GM21381 (cell line): ENCODE measurements around the gene CPB1.

Source experiments
- ATAC-seq: cut with Tn5 transposase; IDR thresholded peaks from one replicate; pipeline ENCODE4 v1.9.1; 2021; ENCODE audit warnings: mild to moderate bottlenecking, moderate library complexity; ENCODE audit not compliant: unreplicated experiment

CPB1 gene

GRCh38 chr3:148828136-148828690 lies 602 bp downstream of the CPB1 start:
- ATAC-seq: no peak

- no peak for ATAC-seq
Measured at GRCh38 chr3:148829926-148830325, 2.3 kb downstream of the CPB1 start.

- ATAC-seq: no peak
Measured at GRCh38 chr3:148833223-148833622, 5.6 kb downstream of the CPB1 start.

GRCh38 chr3:148839805-148840204 lies 12.2 kb downstream of the CPB1 start:
- ATAC-seq: peak; percentile 64

- ATAC-seq: no peak
Measured at GRCh38 chr3:148840451-148840850, 12.8 kb downstream of the CPB1 start.

- no peak for ATAC-seq
Measured at GRCh38 chr3:148845756-148846395, 18.3 kb downstream of the CPB1 start.

GRCh38 chr3:148847351-148847750 lies 19.7 kb downstream of the CPB1 start:
- ATAC-seq: no peak

GRCh38 chr3:148848410-148848809 lies 20.8 kb downstream of the CPB1 start:
- ATAC-seq: no peak

- ATAC-seq: no peak
Measured at GRCh38 chr3:148852271-148852992, 24.8 kb downstream of the CPB1 start.

GRCh38 chr3:148853076-148853475 lies 25.5 kb downstream of the CPB1 start:
- no peak for ATAC-seq

- no peak for ATAC-seq
Measured at GRCh38 chr3:148854061-148854460, 26.4 kb downstream of the CPB1 start.

GRCh38 chr3:148856384-148856783 lies 28.8 kb downstream of the CPB1 start:
- no peak for ATAC-seq

- ATAC-seq: no peak
Measured at GRCh38 chr3:148857316-148857715, 29.7 kb downstream of the CPB1 start.

- peak; percentile 79 for ATAC-seq
Measured at GRCh38 chr3:148861277-148861869, 33.8 kb downstream of the CPB1 start.

GRCh38 chr3:148863297-148863696 lies 35.7 kb downstream of the CPB1 start:
- no peak for ATAC-seq

- no peak for ATAC-seq
Measured at GRCh38 chr3:148863814-148864213, 36.2 kb downstream of the CPB1 start.

GRCh38 chr3:148865049-148865448 lies 37.4 kb downstream of the CPB1 start, which contains the start of gene CPA3:
CPA3 (plus strand) TSS chr3:148865296; CDS start chr3:148865308, 12 bp downstream.
- no peak for ATAC-seq

GRCh38 chr3:148866261-148866660 lies 38.6 kb downstream of the CPB1 start:
- no peak for ATAC-seq

- no peak for ATAC-seq
Measured at GRCh38 chr3:148873270-148873927, 45.8 kb downstream of the CPB1 start.

GRCh38 chr3:148873977-148874376 lies 46.4 kb downstream of the CPB1 start:
- no peak for ATAC-seq

- no peak for ATAC-seq
Measured at GRCh38 chr3:148878095-148878494, 50.5 kb downstream of the CPB1 start.
